Transverse colon (tissue), 3 donors: ENCODE data around the gene LIMS1.
"Not testable (repeated sequence)": the region's sequence is repeated elsewhere in the genome, so short reads cannot be mapped to it uniquely, and the experiment has no call there.

ENCODE experiments used
- CTCF ChIP-seq, 5 experiments: fragments of 200-600 bp in 3 of 5; fragments of 450-650 bp in 2 of 5; sonication (generic) in 3 of 5; IDR thresholded peaks; 1 replicate in 2 of 5; 2 replicates in 3 of 5; pipeline ENCODE4 v1.5.1; 2016 to 2017; ENCODE audit warnings: antibody characterized with exemption in 5 of 5, inconsistent platforms in 3 of 5, mild to moderate bottlenecking in 2 of 5, moderate library complexity in 1 of 5
- POLR2A ChIP-seq: fragments of 450-650 bp; IDR thresholded peaks from one replicate; pipeline ENCODE4 v1.6.1; 2016; ENCODE audit warnings: antibody characterized with exemption, mild to moderate bottlenecking, moderate library complexity

GRCh38 chr2:108680805-108681204 is 146.5 kb downstream of the LIMS1 start:
- not testable (repeated sequence) for TF ChIP-seq CTCF (IDR thresholded peaks at IDR 0.05); POLR2A
